Neuronal stem cell (in vitro differentiated cells): ENCODE results near the gene FSD1L.

Source experiments
- DNase-seq: peaks from one replicate; pipeline ENCODE4 v3.0.0-alpha.2; 2013; ENCODE audit warnings: low spot score
- H2AFZ ChIP-seq: one replicate; pipeline ENCODE4 v1.6.1; 2013; ENCODE audit warnings: mild to moderate bottlenecking, low read length, inconsistent platforms
- H2AK5ac ChIP-seq: 2 replicates; pipeline ENCODE4 v1.6.1; 2013; ENCODE audit warnings: low read depth, mild to moderate bottlenecking, inconsistent platforms, low read length, moderate library complexity, mixed read lengths
- H2BK120ac ChIP-seq: 2 replicates; pipeline ENCODE4 v1.6.1; 2013; ENCODE audit warnings: low read depth, mild to moderate bottlenecking, inconsistent platforms, low read length, moderate library complexity, mixed read lengths
- H2BK12ac ChIP-seq: one replicate; pipeline ENCODE4 v1.6.1; 2013; ENCODE audit warnings: low read length, inconsistent platforms
- H2BK15ac ChIP-seq: 2 replicates; pipeline ENCODE4 v1.6.1; 2013; ENCODE audit warnings: mild to moderate bottlenecking, low read length, inconsistent platforms, mixed read lengths
- H2BK5ac ChIP-seq: one replicate; pipeline ENCODE4 v1.6.1; 2013; ENCODE audit warnings: inconsistent platforms, mild to moderate bottlenecking, low read length, moderate library complexity
- H3K14ac ChIP-seq: one replicate; pipeline ENCODE4 v1.6.1; 2013; ENCODE audit warnings: low read length, inconsistent platforms
- H3K18ac ChIP-seq: 2 replicates; pipeline ENCODE4 v1.6.1; 2013; ENCODE audit warnings: low read length, inconsistent platforms
- H3K23ac ChIP-seq: 2 replicates; pipeline ENCODE4 v1.6.1; 2013; ENCODE audit warnings: low read depth, mild to moderate bottlenecking, mixed read lengths, low read length, inconsistent platforms; ENCODE audit not compliant: poor library complexity
- H3K27ac ChIP-seq: replicated peaks from 3 replicates; pipeline ENCODE4 v1.5.1; 2013; ENCODE audit warnings: low read length, inconsistent platforms
- H3K27me3 ChIP-seq, 3 experiments: 2 replicates each; pipeline ENCODE4 v1.6.1; 2013; ENCODE audit warnings: low read length in 3 of 3, mild to moderate bottlenecking in 2 of 3, inconsistent platforms in 1 of 3, low read depth in 1 of 3, mixed read lengths in 1 of 3, moderate library complexity in 1 of 3; ENCODE audit not compliant: control insufficient read depth in 3 of 3, insufficient read depth in 3 of 3
- H3K36me3 ChIP-seq, 2 donors: replicated peaks in 1 of 2; 2 replicates each; pipeline ENCODE4 v1.6.1; 2013; ENCODE audit warnings: low read length in 2 of 2; ENCODE audit not compliant: control insufficient read depth in 2 of 2, insufficient read depth in 2 of 2
- H3K4ac ChIP-seq: 2 replicates; pipeline ENCODE4 v1.6.1; 2013; ENCODE audit warnings: inconsistent platforms, mild to moderate bottlenecking, low read length, moderate library complexity
- H3K4me1 ChIP-seq, 2 donors: 1 replicate in 1 of 2; 2 replicates in 1 of 2; pipeline ENCODE4 v1.6.1; 2013; ENCODE audit warnings: low read length in 2 of 2, low read depth in 1 of 2; ENCODE audit not compliant: control insufficient read depth in 2 of 2, insufficient read depth in 1 of 2
- H3K4me2 ChIP-seq: one replicate; pipeline ENCODE4 v1.6.1; 2013; ENCODE audit warnings: mild to moderate bottlenecking, low read length, inconsistent platforms; ENCODE audit not compliant: insufficient read depth, poor library complexity, severe bottlenecking
- H3K4me3 ChIP-seq, 2 donors: 2 replicates each; pipeline ENCODE4 v1.5.1; 2013; ENCODE audit warnings: low read length in 2 of 2, mild to moderate bottlenecking in 2 of 2, inconsistent platforms in 1 of 2, moderate library complexity in 1 of 2
- H3K79me1 ChIP-seq: one replicate; pipeline ENCODE4 v1.6.1; 2013; ENCODE audit warnings: low read depth, mild to moderate bottlenecking, inconsistent platforms, low read length, moderate library complexity
- H3K9ac ChIP-seq: one replicate; pipeline ENCODE4 v1.6.1; 2013; ENCODE audit warnings: mild to moderate bottlenecking, low read depth, low read length, inconsistent platforms; ENCODE audit not compliant: poor library complexity
- H3K9me3 ChIP-seq, 2 donors: replicated peaks in 1 of 2; 2 replicates each; pipeline versions ENCODE3 to v1.6.1; 2013; ENCODE audit warnings: low read length in 2 of 2, mild to moderate bottlenecking in 2 of 2, inconsistent platforms in 1 of 2, low read depth in 1 of 2, mixed read lengths in 1 of 2, moderate library complexity in 1 of 2; ENCODE audit not compliant: control insufficient read depth in 2 of 2, insufficient read depth in 1 of 2
- H4K8ac ChIP-seq: one replicate; pipeline ENCODE4 v1.6.1; 2013; ENCODE audit warnings: low read depth, mild to moderate bottlenecking, inconsistent platforms, low read length, moderate library complexity
- H4K91ac ChIP-seq: one replicate; pipeline ENCODE4 v1.6.1; 2013; ENCODE audit warnings: low read length, low read depth, mild to moderate bottlenecking, inconsistent platforms; ENCODE audit not compliant: poor library complexity
- WGBS, 2 donors: extraction: QIAGEN DNeasy Blood & Tissue Kit; methylation state at CpG; one replicate each; pipeline ENCODE4 v1.1.7; 2013; ENCODE audit warnings: missing lambda C conversion rate in 2 of 2, mixed read lengths in 1 of 2; ENCODE audit not compliant: insufficient read length in 2 of 2, insufficient replicate concordance in 1 of 2; ENCODE audit errors: extremely low coverage in 2 of 2; 5-methylcytosine and 5-hydroxymethylcytosine counted together

The FSD1L gene

DNA sequence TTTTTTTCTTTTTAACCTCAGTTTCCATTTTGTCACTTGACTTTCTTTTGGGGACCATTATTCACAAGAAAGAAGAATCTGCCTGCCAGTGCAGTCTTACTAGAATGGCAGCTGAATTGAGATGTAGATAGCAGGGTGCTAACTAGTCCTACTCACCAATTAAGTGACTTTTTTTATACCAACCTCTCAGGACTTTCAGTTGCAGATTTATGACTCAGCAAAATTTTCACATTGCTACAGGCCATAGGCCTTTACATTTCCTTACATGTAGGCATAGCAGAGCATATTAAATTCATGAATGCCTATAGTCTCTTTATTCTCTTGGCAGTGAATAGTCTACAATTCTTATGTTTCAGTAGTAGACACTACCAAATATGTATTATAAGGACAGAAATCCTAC, 56.0 kb downstream of the FSD1L start:
- Histone ChIP-seq H3K27ac (no peak overlapping the region), H2AFZ (no peak overlapping the region), H3K18ac (no peak overlapping the region), H4K8ac (no peak overlapping the region), H4K91ac (no peak overlapping the region), H2BK15ac (no peak overlapping the region), H3K14ac (no peak overlapping the region), H3K36me3 (peaks cover 0 to 34% of the 10 kb centered on the region in 2 donors), H3K9ac (no peak overlapping the region), H3K27me3 (no peaks in the 10 kb centered on the region), H3K4me1 (no peaks in the 10 kb centered on the region), H3K4ac (no peak overlapping the region), H2BK120ac (no peak overlapping the region), H3K23ac (no peak overlapping the region), H3K4me3 (no peak overlapping the region), H2AK5ac (no peak overlapping the region), H3K9me3 (no peaks in the 10 kb centered on the region), H2BK12ac (no peak overlapping the region), H2BK5ac (no peak overlapping the region), H3K4me2 (no peak overlapping the region), H3K79me1 (no peaks in the 10 kb centered on the region)
- no peak for DNase-seq

DNA sequence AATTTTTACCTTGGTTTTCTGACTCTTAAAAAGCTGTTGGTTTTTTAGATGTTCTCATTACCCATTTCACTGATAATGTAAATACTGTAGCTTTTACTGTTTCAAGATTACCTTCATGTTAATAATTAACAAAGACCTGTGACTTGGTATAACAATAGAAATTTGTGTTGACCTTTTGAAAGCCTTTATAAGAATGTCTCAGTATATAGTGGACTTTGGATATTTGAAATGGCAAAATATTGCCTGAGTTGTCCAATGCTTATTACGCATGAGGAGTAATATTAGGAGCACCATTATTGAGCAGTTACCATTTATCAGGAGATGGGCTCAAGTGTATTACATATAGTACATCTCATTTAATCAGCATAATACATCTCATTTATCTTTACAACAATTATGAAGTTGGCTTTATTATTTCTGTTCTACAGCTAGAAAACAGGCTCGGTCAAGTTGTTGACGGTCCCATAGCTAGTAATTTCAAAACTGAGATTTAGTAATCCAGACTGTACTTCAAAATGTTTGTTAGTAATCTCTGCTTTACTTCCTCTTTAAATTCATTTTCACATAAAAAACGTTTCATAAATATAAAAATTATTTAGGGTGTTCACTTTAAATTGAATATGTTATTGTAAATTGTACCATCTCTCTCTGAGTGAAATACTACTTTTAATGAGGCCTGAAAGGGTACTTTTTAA, 59.4 kb downstream of the FSD1L start:
- H4K8ac ChIP-seq, result no peak overlapping the region
- H3K27ac ChIP-seq, result no peak overlapping the region
- 100% methylated on average over 1 of the region's 4 CpGs; no CpG with 5 or more reads in 1 of the 2 donors for WGBS, 2 donors

DNA sequence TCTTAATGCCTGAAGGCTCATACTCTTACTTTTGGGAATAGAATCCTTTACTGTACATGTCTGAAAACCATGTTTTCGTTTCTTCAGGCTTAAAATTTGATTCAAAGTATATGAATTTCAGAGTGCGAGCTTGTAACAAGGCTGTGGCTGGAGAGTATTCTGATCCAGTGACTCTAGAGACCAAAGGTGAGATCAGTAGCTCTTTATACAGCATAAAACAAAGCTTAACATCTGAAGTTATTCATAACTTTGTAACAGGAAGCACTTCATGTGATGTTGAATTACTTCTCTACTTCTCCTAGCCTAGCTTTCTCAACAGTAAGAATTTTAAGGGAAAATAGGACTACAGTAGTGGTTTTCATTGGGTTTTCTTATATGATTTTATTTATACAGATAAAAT, 60.7 kb downstream of the FSD1L start:
- Histone ChIP-seq H2AK5ac (no peak overlapping the region), H2BK5ac (no peak overlapping the region), H3K79me1 (no peaks in the 10 kb centered on the region), H3K27ac (no peak overlapping the region), H2BK120ac (no peak overlapping the region), H3K4me1 (no peaks in the 10 kb centered on the region), H3K4ac (no peak overlapping the region), H3K18ac (no peak overlapping the region), H4K8ac (no peak overlapping the region), H2BK12ac (no peak overlapping the region), H4K91ac (no peak overlapping the region), H3K27me3 (no peaks in the 10 kb centered on the region), H3K23ac (no peak overlapping the region), H3K9me3 (no peaks in the 10 kb centered on the region), H3K36me3 (peaks cover 1 to 63% of the 10 kb centered on the region in 2 donors), H2AFZ (no peak overlapping the region), H3K14ac (no peak overlapping the region), H2BK15ac (no peak overlapping the region), H3K9ac (no peak overlapping the region), H3K4me2 (no peak overlapping the region), H3K4me3 (no peak overlapping the region)
- no peak for DNase-seq
- no CpG with 5 or more reads among the region's 2 CpGs for WGBS, 2 donors

More for the DNA sequence above, 59.4 kb downstream of the FSD1L start:
- H2BK15ac ChIP-seq, result no peak overlapping the region
- H3K36me3 ChIP-seq, result peaks cover 1 to 50% of the 10 kb centered on the region in 2 donors
- H3K4me1 ChIP-seq, result no peaks in the 10 kb centered on the region
- no peak overlapping the region for H2BK5ac ChIP-seq
- no peak overlapping the region for H2BK120ac ChIP-seq
- no peak overlapping the region for H4K91ac ChIP-seq
- no peak overlapping the region for H3K9ac ChIP-seq
- H3K4me3 ChIP-seq, result no peak overlapping the region
- no peak overlapping the region for H3K23ac ChIP-seq
- no peaks in the 10 kb centered on the region for H3K9me3 ChIP-seq
- no peaks in the 10 kb centered on the region for H3K27me3 ChIP-seq
- no peak overlapping the region for H2AFZ ChIP-seq
- no peak overlapping the region for H3K4ac ChIP-seq
- H3K18ac ChIP-seq, result no peak overlapping the region
- H3K79me1 ChIP-seq, result no peaks in the 10 kb centered on the region
- no peak overlapping the region for H3K4me2 ChIP-seq
- DNase-seq, result no peak
- H3K14ac ChIP-seq, result no peak overlapping the region
- H2BK12ac ChIP-seq, result no peak overlapping the region
- H2AK5ac ChIP-seq, result no peak overlapping the region

DNA sequence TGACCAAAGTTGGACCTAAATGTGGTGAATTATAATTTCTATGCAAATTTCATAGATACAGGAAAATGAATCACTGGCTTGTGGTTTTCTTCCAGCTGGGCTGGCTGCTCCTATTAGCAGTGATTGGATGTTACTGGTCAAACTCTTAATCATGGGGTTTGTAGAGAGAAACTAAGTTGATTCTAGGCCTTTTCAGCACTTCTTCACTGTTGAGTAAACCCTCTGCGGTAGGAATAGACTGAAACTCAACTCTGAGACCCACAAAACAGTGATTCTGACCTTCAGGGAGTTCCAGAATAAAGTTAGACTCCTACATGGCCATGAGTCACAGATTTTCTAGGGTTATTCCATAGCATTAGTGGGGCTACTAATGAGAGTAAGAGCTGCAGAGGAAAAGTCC, 62.2 kb downstream of the FSD1L start:
- H4K8ac ChIP-seq, result no peak overlapping the region
- H3K27ac ChIP-seq, result no peak overlapping the region
- no peaks in the 10 kb centered on the region for H3K4me1 ChIP-seq
- H3K4me3 ChIP-seq, result no peak overlapping the region
- H2BK12ac ChIP-seq, result no peak overlapping the region
- no peak overlapping the region for H3K4me2 ChIP-seq
- H3K79me1 ChIP-seq, result no peaks in the 10 kb centered on the region
- no peaks in the 10 kb centered on the region for H3K27me3 ChIP-seq
- no peak overlapping the region for H2AFZ ChIP-seq
- no peak overlapping the region for H3K9ac ChIP-seq
- WGBS, 2 donors, result no CpG with 5 or more reads among the region's 1 CpG
- H2BK120ac ChIP-seq, result no peak overlapping the region
- H4K91ac ChIP-seq, result no peak overlapping the region
- H3K23ac ChIP-seq, result no peak overlapping the region
- peaks cover 2% of the 10 kb centered on the region in 2 donors for H3K9me3 ChIP-seq
- H2AK5ac ChIP-seq, result no peak overlapping the region
- H2BK15ac ChIP-seq, result no peak overlapping the region
- H3K14ac ChIP-seq, result no peak overlapping the region
- no peak overlapping the region for H3K4ac ChIP-seq
- no peak for DNase-seq
- H2BK5ac ChIP-seq, result no peak overlapping the region
- no peak overlapping the region for H3K18ac ChIP-seq
- H3K36me3 ChIP-seq, result peaks cover 8 to 77% of the 10 kb centered on the region in 2 donors
